UCSD-AML1 (cell line): Measurements from ENCODE around the gene SKAP1.
"Not testable (repeated sequence)": the region's sequence is repeated elsewhere in the genome, so short reads cannot be mapped to it uniquely, and the experiment has no call there.

ENCODE experiments used
- DNase-seq: peaks from one replicate; lab custom pipeline; 2025; ENCODE audit not compliant: unreplicated experiment; lab: John Stamatoyannopoulos, UW

Gene SKAP1

GRCh38 chr17:48250059-48250458 is 180.0 kb downstream of the SKAP1 start:
- DNase-seq: not testable (repeated sequence)

- DNase-seq: no peak
Measured at GRCh38 chr17:48247603-48248002, 182.4 kb downstream of the SKAP1 start.

- DNase-seq: no peak
Measured at GRCh38 chr17:48247038-48247437, 183.0 kb downstream of the SKAP1 start.

- DNase-seq: no peak
Measured at GRCh38 chr17:48246612-48247011, 183.4 kb downstream of the SKAP1 start.

- not testable (repeated sequence) for DNase-seq
Measured at GRCh38 chr17:48245465-48246033, 184.5 kb downstream of the SKAP1 start.

GRCh38 chr17:48244814-48245213 is 185.2 kb downstream of the SKAP1 start:
- DNase-seq: no peak

- DNase-seq: no peak
Measured at GRCh38 chr17:48244121-48244711, 185.8 kb downstream of the SKAP1 start.

- no peak for DNase-seq
Measured at GRCh38 chr17:48241770-48242497, 188.1 kb downstream of the SKAP1 start.

- peak; percentile 31 for DNase-seq
Measured at GRCh38 chr17:48241131-48241591, 188.9 kb downstream of the SKAP1 start.

- DNase-seq: no peak
Measured at GRCh38 chr17:48240562-48241130, 189.4 kb downstream of the SKAP1 start.

- DNase-seq: no peak
Measured at GRCh38 chr17:48240122-48240521, 189.9 kb downstream of the SKAP1 start.

- DNase-seq: no peak
Measured at GRCh38 chr17:48239603-48239995, 190.4 kb downstream of the SKAP1 start.

- no peak for DNase-seq
Measured at GRCh38 chr17:48238933-48239602, 190.9 kb downstream of the SKAP1 start.

- no peak for DNase-seq
Measured at GRCh38 chr17:48237456-48237855, 192.6 kb downstream of the SKAP1 start.

GRCh38 chr17:48236681-48237134 is 193.3 kb downstream of the SKAP1 start:
- no peak for DNase-seq

- no peak for DNase-seq
Measured at GRCh38 chr17:48234922-48235321, 195.1 kb downstream of the SKAP1 start.

GRCh38 chr17:48231995-48232959 is 197.7 kb downstream of the SKAP1 start:
- no peak for DNase-seq

GRCh38 chr17:48229936-48230335 is 200.1 kb downstream of the SKAP1 start:
- DNase-seq: no peak

GRCh38 chr17:48228720-48229119 is 201.3 kb downstream of the SKAP1 start:
- DNase-seq: no peak
